IMR-90 (cell line): ENCODE results near the gene ZNF488. TPM values are rescaled to one million over a fixed set of nuclear protein-coding genes. Genes with fewer than 3 reads are reported as not detected.

Source experiments
- ATAC-seq: fragments of 200-7000 bp; cut with Tn5 transposase; 2 replicates; pipeline ENCODE4 v1.9.1; 2020; ENCODE audit warnings: low read depth, mild to moderate bottlenecking, moderate library complexity
- BruUV-seq: library from RNA; stranded (reverse); fragments of 400-500 nt; replicated peaks from 2 replicates; lab custom pipeline; 2021; lab: Mats Ljungman, UMichigan
- CTCF ChIA-PET: fragments of 300-600 bp; formaldehyde crosslinking; extraction: SDS; loops from one replicate; lab custom pipeline; 2021; ENCODE audit warnings: antibody characterized with exemption; lab: Yijun Ruan, JAX
- POLR2A ChIA-PET: fragments of 300-600 bp; sonication (Branson Sonifier 250); formaldehyde crosslinking; loops from one replicate; lab custom pipeline; 2022; ENCODE audit warnings: antibody characterized with exemption; ENCODE audit not compliant: unreplicated experiment; lab: Charles Lee
- DNase-seq: peaks from one replicate; pipeline ENCODE4 v3.0.0; 2013
- H2AFZ ChIP-seq: replicated peaks from 2 replicates; pipeline ENCODE3; 2013; ENCODE audit warnings: low read length, mild to moderate bottlenecking; ENCODE audit not compliant: poor library complexity
- H2AK5ac ChIP-seq: 2 replicates; pipeline ENCODE4 v1.6.1; 2013; ENCODE audit warnings: low read depth, low read length, inconsistent platforms
- H2AK9ac ChIP-seq: replicated peaks from 2 replicates; pipeline ENCODE3; 2013; ENCODE audit warnings: mild to moderate bottlenecking, low read depth, low read length, moderate library complexity; ENCODE audit not compliant: poor library complexity
- H2BK120ac ChIP-seq: 2 replicates; pipeline ENCODE4 v1.6.1; 2013; ENCODE audit warnings: low read depth, low read length, inconsistent platforms
- H2BK15ac ChIP-seq: 3 replicates; pipeline ENCODE4 v1.6.1; 2013; ENCODE audit warnings: low read depth, low read length, inconsistent platforms
- H2BK20ac ChIP-seq: 2 replicates; pipeline ENCODE4 v1.6.1; 2013; ENCODE audit warnings: low read depth, mild to moderate bottlenecking, inconsistent platforms, low read length, moderate library complexity
- H2BK5ac ChIP-seq: 2 replicates; pipeline ENCODE4 v1.6.1; 2013; ENCODE audit warnings: mild to moderate bottlenecking, low read depth, low read length, inconsistent platforms; ENCODE audit not compliant: poor library complexity, severe bottlenecking
- H3K14ac ChIP-seq: replicated peaks from 2 replicates; pipeline ENCODE4 v1.6.1; 2013; ENCODE audit warnings: low read depth, low read length, inconsistent platforms
- H3K18ac ChIP-seq: 2 replicates; pipeline ENCODE4 v1.6.1; 2013; ENCODE audit warnings: low read depth, low read length, control low read depth
- H3K23ac ChIP-seq: 2 replicates; pipeline ENCODE4 v1.6.1; 2013; ENCODE audit warnings: low read depth, low read length, inconsistent platforms
- H3K27ac ChIP-seq: 2 replicates; pipeline ENCODE4 v1.5.1; 2013; ENCODE audit warnings: mild to moderate bottlenecking, control low read depth, low read length; ENCODE audit not compliant: insufficient read depth
- H3K27me3 ChIP-seq: 2 replicates; pipeline ENCODE4 v1.6.1; 2013; ENCODE audit warnings: low read length; ENCODE audit not compliant: control insufficient read depth, insufficient read depth
- H3K36me3 ChIP-seq: 2 replicates; pipeline ENCODE4 v1.6.1; 2013; ENCODE audit warnings: low read length, mixed read lengths; ENCODE audit not compliant: control insufficient read depth, insufficient read depth
- H3K4ac ChIP-seq: 2 replicates; pipeline ENCODE4 v1.6.1; 2013; ENCODE audit warnings: low read depth, low read length, inconsistent platforms
- H3K4me1 ChIP-seq: 2 replicates; pipeline ENCODE4 v1.6.1; 2013; ENCODE audit warnings: low read length, mixed read lengths; ENCODE audit not compliant: control insufficient read depth, insufficient read depth
- H3K4me2 ChIP-seq: 2 replicates; pipeline ENCODE4 v1.6.1; 2013; ENCODE audit warnings: low read depth, mild to moderate bottlenecking, control low read depth, low read length, moderate library complexity
- H3K4me3 ChIP-seq: 2 replicates; pipeline ENCODE4 v1.5.1; 2013; ENCODE audit warnings: low read depth, mild to moderate bottlenecking, control low read depth, low read length, moderate library complexity; ENCODE audit not compliant: insufficient read depth
- H3K56ac ChIP-seq: 2 replicates; pipeline ENCODE4 v1.6.1; 2013; ENCODE audit warnings: low read length, inconsistent platforms; ENCODE audit not compliant: insufficient read depth; ENCODE audit errors: extremely low read depth
- H3K79me1 ChIP-seq, 2 experiments: 2 replicates each; pipeline ENCODE4 v1.6.1; 2013; ENCODE audit warnings: low read length in 2 of 2, inconsistent platforms in 1 of 2, low read depth in 1 of 2
- H3K9ac ChIP-seq: 2 replicates; pipeline ENCODE4 v1.6.1; 2013; ENCODE audit warnings: low read depth, low read length, control low read depth
- H3K9me1 ChIP-seq: 2 replicates; pipeline ENCODE4 v1.6.1; 2013; ENCODE audit warnings: low read length, inconsistent platforms; ENCODE audit not compliant: insufficient read depth
- H3K9me3 ChIP-seq: 2 replicates; pipeline ENCODE4 v1.6.1; 2013; ENCODE audit warnings: low read length; ENCODE audit not compliant: control insufficient read depth, insufficient read depth
- H4K20me1 ChIP-seq: 2 replicates; pipeline ENCODE4 v1.6.1; 2013; ENCODE audit warnings: low read length, inconsistent platforms; ENCODE audit not compliant: insufficient read depth
- H4K5ac ChIP-seq: 2 replicates; pipeline ENCODE4 v1.6.1; 2013; ENCODE audit warnings: mild to moderate bottlenecking, low read depth, low read length, control low read depth
- H4K8ac ChIP-seq, 2 experiments: 2 replicates each; pipeline ENCODE4 v1.6.1; 2013; ENCODE audit warnings: low read depth in 2 of 2, low read length in 2 of 2, control low read depth in 1 of 2, inconsistent platforms in 1 of 2
- H4K91ac ChIP-seq: 2 replicates; pipeline ENCODE4 v1.6.1; 2013; ENCODE audit warnings: low read depth, low read length, inconsistent platforms; ENCODE audit not compliant: insufficient read depth
- CEBPB ChIP-seq: IDR thresholded peaks from 2 replicates; pipeline ENCODE4 v1.6.1; 2012; ENCODE audit warnings: low read depth, low read length, improper control_type of control experiment
- CTCF ChIP-seq: conservative IDR thresholded peaks from 2 replicates; pipeline ENCODE4 v1.5.1; 2012; ENCODE audit warnings: mild to moderate bottlenecking, low read depth, low read length, improper control_type of control experiment
- NFE2L2 ChIP-seq: fragments of 150-350 bp; IDR thresholded peaks from 2 replicates; pipeline ENCODE4 v1.6.1; 2016; ENCODE audit warnings: low read depth, mild to moderate bottlenecking, low read length
- WGBS, 2 experiments: methylation state at CpG; one replicate each; pipeline versions ENCODE4 v1.1.5 to v1.1.7; 2013; ENCODE audit warnings: missing lambda C conversion rate in 2 of 2; ENCODE audit not compliant: insufficient read length in 1 of 2; ENCODE audit errors: extremely low coverage in 2 of 2; 5-methylcytosine and 5-hydroxymethylcytosine counted together
- dilution Hi-C: fragments of 300-500 bp; cut with HindIII; formaldehyde crosslinking; loops from one replicate; pipeline ENCODE4 v1.14.3; 2018; ENCODE audit warnings: low sequenced_read_pairs; ENCODE audit not compliant: unreplicated experiment
- in situ Hi-C: fragments of 300-500 bp; cut with MboI; formaldehyde crosslinking; loops from 3 replicates; pipeline ENCODE4 v1.14.3; 2019; ENCODE audit warnings: low sequenced_read_pairs, inconsistent platforms, mixed read lengths
- intact Hi-C: fragments of 100-400 bp; cut with micrococcal nuclease; formaldehyde crosslinking; loops from 2 replicates; pipeline ENCODE4 v1.10.0; 2022
- polyA plus RNA-seq, 3 experiments: library from polyadenylated mRNA; depleted of rRNA; stranded (reverse); fragments of >200 nt; gene quantifications; 2 replicates each; pipeline ENCODE4 v1.2.3, GENCODE V29; 2012; ENCODE audit warnings: low replicate concordance in 1 of 3
- total RNA-seq: library from RNA; depleted of rRNA; stranded (reverse); fragments of >200 nt; gene quantifications from 2 replicates; pipeline ENCODE4 v1.2.3, GENCODE V29; 2012

ZNF488 gene
- total and polyA plus RNA-seq, 2 of the 4 experiments (the other 2 are of a cell fraction) = under 0.01 to 0.14 TPM

- Histone ChIP-seq H3K27me3 (peaks cover 5% of the 10 kb centered on the region), H3K9ac (no peak overlapping the region), H2AK5ac (no peak overlapping the region), H4K8ac (no peak overlapping the region), H4K5ac (no peak overlapping the region), H2BK5ac (peak overlapping the region; percentile 16), H3K56ac (no peak overlapping the region), H3K14ac (no peak overlapping the region), H2BK120ac (peak overlapping the region; percentile 44), H2BK20ac (no peak overlapping the region), H2BK15ac (no peak overlapping the region), H3K9me1 (peaks cover 36% of the 10 kb centered on the region), H4K20me1 (no peaks in the 10 kb centered on the region; the same call in 1 of the 2 replicates), H3K4me2 (no peak overlapping the region), H3K79me1 (no peaks in the 10 kb centered on the region), H2AFZ (peak overlapping the region; percentile 41), H3K4me3 (no peak overlapping the region), H2AK9ac (peak overlapping the region; percentile 82), H3K4ac (peak overlapping the region; percentile 29; the same call in 1 of the 2 replicates), H3K23ac (no peak overlapping the region), H3K4me1 (peaks cover 27% of the 10 kb centered on the region), H3K18ac (no peak overlapping the region), H3K36me3 (no peaks in the 10 kb centered on the region), H4K91ac (peak overlapping the region; percentile 16; the same call in 1 of the 2 replicates), H3K9me3 (no peaks in the 10 kb centered on the region), H3K27ac (no peak overlapping the region)
- CTCF ChIA-PET = no interaction called here
- dilution Hi-C loops = no loop called here
- intact Hi-C loops = no loop called here
- POLR2A ChIA-PET = no interaction called here
- DNase-seq (no peak), ATAC-seq (no peak)
- in situ Hi-C loops = loop anchor here (25.0 kb wide), 1 partner anchor 869 kb away; no protein-coding TSS in a partner anchor
- TF ChIP-seq CTCF = no peak
- TF ChIP-seq CEBPB = no peak
- TF ChIP-seq NFE2L2 = no peak
- WGBS, 2 experiments = 96% methylated on average over 3 of the region's 4 CpGs; no CpG with 5 or more reads in 1 of the 2 experiments
- BruUV-seq = no TSS peak
Measured at GRCh38 chr10:47406548-47406869, 22.4 kb upstream of the ZNF488 start.
